Neuron (in vitro differentiated cells): ENCODE measurements around the gene FAM200A.
A peak's percentile ranks its signal among the peaks of the same experiment; 100 is the strongest.
"Not testable (repeated sequence)": the region's sequence is repeated elsewhere in the genome, so short reads cannot be mapped to it uniquely, and the experiment has no call there.

Experiments
- H2AFZ ChIP-seq: one replicate; pipeline ENCODE4 v1.6.1; 2013; ENCODE audit warnings: low read depth, mild to moderate bottlenecking, inconsistent platforms, low read length, moderate library complexity
- H3K27me3 ChIP-seq: one replicate; pipeline ENCODE4 v1.6.1; 2013; ENCODE audit warnings: low read length; ENCODE audit not compliant: insufficient read depth
- H3K36me3 ChIP-seq: one replicate; pipeline ENCODE4 v1.6.1; 2013; ENCODE audit warnings: low read length; ENCODE audit not compliant: insufficient read depth
- H3K4me1 ChIP-seq: one replicate; pipeline ENCODE4 v1.6.1; 2013; ENCODE audit warnings: low read length; ENCODE audit not compliant: insufficient read depth
- H3K4me3 ChIP-seq: 2 replicates; pipeline ENCODE4 v1.5.1; 2013; ENCODE audit warnings: mild to moderate bottlenecking, low read length, moderate library complexity
- H3K9me3 ChIP-seq: one replicate; pipeline ENCODE4 v1.6.1; 2013; ENCODE audit warnings: low read length

The FAM200A gene

GRCh38 chr7:99551767-99552463, at the start of gene FAM200A:
TSS of gene FAM200A (minus strand) at chr7:99552114. CDS start at chr7:99548407, 3,707 bp downstream.
- H2AFZ ChIP-seq: peak within 1 kb of the TSS; percentile 81
- no peaks in the 10 kb centered on the region for H3K9me3 ChIP-seq
- peaks cover 12% of the 10 kb centered on the region for H3K4me1 ChIP-seq
- H3K4me3 ChIP-seq: peak within 1 kb of the TSS; percentile 94
- peaks cover 34% of the 10 kb centered on the region for H3K36me3 ChIP-seq
- H3K27me3 ChIP-seq: no peaks in the 10 kb centered on the region

GRCh38 chr7:99599836-99600235, 47.9 kb upstream of the FAM200A start:
- Histone ChIP-seq H3K27me3 (no peaks in the 10 kb centered on the region), H3K36me3 (no peaks in the 10 kb centered on the region), H3K9me3 (no peaks in the 10 kb centered on the region), H3K4me3 (no peak overlapping the region), H3K4me1 (no peaks in the 10 kb centered on the region), H2AFZ (no peak overlapping the region)

- Histone ChIP-seq H3K9me3 (no peaks in the 10 kb centered on the region), H3K36me3 (no peaks in the 10 kb centered on the region), H3K4me1 (no peaks in the 10 kb centered on the region), H3K27me3 (no peaks in the 10 kb centered on the region), H3K4me3 (no peak within 1 kb of the TSS), H2AFZ (no peak within 1 kb of the TSS)
These were observed 46.0 kb upstream of the FAM200A start, which contains the start of gene TMEM225B for GRCh38 chr7:99597762-99598501. TSS of gene TMEM225B (plus strand) at chr7:99598267. CDS start at chr7:99604389, 6,122 bp downstream.

- no peaks in the 10 kb centered on the region for H3K4me1 ChIP-seq
- H3K36me3 ChIP-seq: no peaks in the 10 kb centered on the region
- no peaks in the 10 kb centered on the region for H3K27me3 ChIP-seq
- H3K9me3 ChIP-seq: no peaks in the 10 kb centered on the region
- H3K4me3 ChIP-seq: no peak overlapping the region
- no peak overlapping the region for H2AFZ ChIP-seq
These were observed 44.6 kb upstream of the FAM200A start for GRCh38 chr7:99596408-99596955.

- Histone ChIP-seq H2AFZ (no peak overlapping the region), H3K4me1 (no peaks in the 10 kb centered on the region), H3K27me3 (no peaks in the 10 kb centered on the region), H3K9me3 (no peaks in the 10 kb centered on the region), H3K36me3 (no peaks in the 10 kb centered on the region), H3K4me3 (no peak overlapping the region)
These were observed 43.2 kb upstream of the FAM200A start for GRCh38 chr7:99594948-99595745.

- H3K4me3 ChIP-seq: no peak overlapping the region
- H3K36me3 ChIP-seq: no peaks in the 10 kb centered on the region
- H3K9me3 ChIP-seq: no peaks in the 10 kb centered on the region
- no peak overlapping the region for H2AFZ ChIP-seq
- H3K27me3 ChIP-seq: no peaks in the 10 kb centered on the region
- H3K4me1 ChIP-seq: no peaks in the 10 kb centered on the region
These were observed 37.0 kb upstream of the FAM200A start for GRCh38 chr7:99588868-99589267.

- not testable (repeated sequence) for H3K27me3 ChIP-seq, H3K36me3 ChIP-seq, H3K9me3 ChIP-seq, H3K4me1 ChIP-seq
- Histone ChIP-seq H3K4me3 (peak overlapping the region; percentile 41), H2AFZ (peak overlapping the region; percentile 23)
These were observed 28.9 kb upstream of the FAM200A start for GRCh38 chr7:99580778-99581332.

GRCh38 chr7:99579956-99580777, 28.3 kb upstream of the FAM200A start:
- Histone ChIP-seq H3K27me3 (no peaks in the 10 kb centered on the region), H3K4me1 (no peaks in the 10 kb centered on the region), H2AFZ (peak overlapping the region; percentile 23), H3K9me3 (no peaks in the 10 kb centered on the region), H3K4me3 (peak overlapping the region; percentile 41), H3K36me3 (no peaks in the 10 kb centered on the region)

GRCh38 chr7:99579281-99579955, 27.5 kb upstream of the FAM200A start:
- H3K36me3 ChIP-seq: peaks cover 5% of the 10 kb centered on the region
- no peaks in the 10 kb centered on the region for H3K4me1 ChIP-seq
- no peaks in the 10 kb centered on the region for H3K9me3 ChIP-seq
- H2AFZ ChIP-seq: no peak overlapping the region
- H3K27me3 ChIP-seq: no peaks in the 10 kb centered on the region
- no peak overlapping the region for H3K4me3 ChIP-seq

- H3K36me3 ChIP-seq: peaks cover 31% of the 10 kb centered on the region
- no peaks in the 10 kb centered on the region for H3K9me3 ChIP-seq
- H3K4me3 ChIP-seq: no peak overlapping the region
- no peak overlapping the region for H2AFZ ChIP-seq
- H3K4me1 ChIP-seq: no peaks in the 10 kb centered on the region
- no peaks in the 10 kb centered on the region for H3K27me3 ChIP-seq
These were observed 24.3 kb upstream of the FAM200A start for GRCh38 chr7:99576251-99576650.

GRCh38 chr7:99573257-99573656, 21.3 kb upstream of the FAM200A start:
- Histone ChIP-seq H3K9me3 (peaks cover 2% of the 10 kb centered on the region), H3K4me3 (no peak overlapping the region), H3K36me3 (peaks cover 57% of the 10 kb centered on the region), H3K27me3 (no peaks in the 10 kb centered on the region), H3K4me1 (no peaks in the 10 kb centered on the region), H2AFZ (no peak overlapping the region)
